CD4-positive, alpha-beta memory T cell (primary cell): Measurements from ENCODE around the gene DYNLRB1. TPM values are rescaled to one million over a fixed set of nuclear protein-coding genes. Genes with fewer than 3 reads are reported as not detected.

ENCODE experiments used
- CTCF ChIA-PET: fragments of 350-600 bp; sonication (Branson Sonifier 250); formaldehyde crosslinking; loops from one replicate; lab custom pipeline; 2021; ENCODE audit warnings: inconsistent platforms; ENCODE audit not compliant: partially characterized antibody; lab: Charles Lee
- POLR2A ChIA-PET: fragments of 350-600 bp; sonication (Branson Sonifier 250); formaldehyde crosslinking; loops from one replicate; lab custom pipeline; 2021; ENCODE audit not compliant: partially characterized antibody; lab: Charles Lee
- DNase-seq, 5 donors: peaks; one replicate each; pipeline versions ENCODE4 v3.0.0 to v3.0.0-alpha.2; 2020 to 2022; ENCODE audit warnings: mixed read lengths in 1 of 5
- H3K27ac ChIP-seq: one replicate; pipeline ENCODE4 v1.7.0; 2013; ENCODE audit warnings: low read depth, low read length
- H3K27me3 ChIP-seq: 2 replicates; pipeline ENCODE4 v1.7.0; 2013; ENCODE audit warnings: mild to moderate bottlenecking, low read length, moderate library complexity; ENCODE audit not compliant: insufficient read depth
- H3K36me3 ChIP-seq: 2 replicates; pipeline ENCODE4 v1.7.0; 2013; ENCODE audit warnings: mild to moderate bottlenecking, low read length, moderate library complexity; ENCODE audit not compliant: insufficient read depth
- H3K4me1 ChIP-seq: 2 replicates; pipeline ENCODE4 v1.7.0; 2013; ENCODE audit warnings: mild to moderate bottlenecking, low read length, moderate library complexity; ENCODE audit not compliant: insufficient read depth
- H3K4me3 ChIP-seq, 2 donors: one replicate each; pipeline ENCODE4 v1.7.0; 2013; ENCODE audit warnings: low read length in 2 of 2, mild to moderate bottlenecking in 1 of 2
- H3K9me3 ChIP-seq, 2 donors: one replicate each; pipeline ENCODE4 v1.7.0; 2013; ENCODE audit warnings: low read length in 2 of 2, control low read depth in 1 of 2; ENCODE audit not compliant: control insufficient read depth in 1 of 2
- H3K27ac Mint-ChIP-seq, 7 donors: one replicate each; pipeline ENCODE4 v1.8.0; 2020 to 2021; ENCODE audit warnings: mixed read lengths in 7 of 7, mild to moderate bottlenecking in 6 of 7, inconsistent platforms in 3 of 7, moderate library complexity in 3 of 7
- H3K27me3 Mint-ChIP-seq, 2 donors: one replicate each; pipeline ENCODE4 v1.8.0; 2020 to 2021; ENCODE audit warnings: mixed read lengths in 2 of 2
- H3K36me3 Mint-ChIP-seq, 2 donors: one replicate each; pipeline ENCODE4 v1.8.0; 2020 to 2021; ENCODE audit warnings: mixed read lengths in 2 of 2, inconsistent platforms in 1 of 2, mild to moderate bottlenecking in 1 of 2
- H3K4me1 Mint-ChIP-seq, 4 donors: one replicate each; pipeline ENCODE4 v1.8.0; 2020 to 2021; ENCODE audit warnings: mixed read lengths in 4 of 4, mild to moderate bottlenecking in 1 of 4
- H3K4me3 Mint-ChIP-seq, 8 donors: one replicate each; pipeline ENCODE4 v1.8.0; 2020 to 2021; ENCODE audit warnings: mixed read lengths in 8 of 8, mild to moderate bottlenecking in 7 of 8, moderate library complexity in 6 of 8, inconsistent platforms in 3 of 8
- H3K9me3 Mint-ChIP-seq, 8 donors: one replicate each; pipeline ENCODE4 v1.8.0; 2020 to 2021; ENCODE audit warnings: mixed read lengths in 8 of 8, mild to moderate bottlenecking in 5 of 8, inconsistent platforms in 3 of 8, moderate library complexity in 1 of 8
- intact Hi-C: fragments of 100-400 bp; cut with micrococcal nuclease; formaldehyde crosslinking; loops from one replicate; pipeline ENCODE4 v1.15.1; 2023
- polyA plus RNA-seq, 2 donors: library from polyadenylated mRNA; unstranded; fragments of 300-500 nt; fragmentation: Illumina TruSeq; gene quantifications; one replicate each; pipeline ENCODE4 v1.2.3, GENCODE V29; 2021
- total RNA-seq, 2 experiments: library from RNA; stranded (reverse); gene quantifications; one replicate each; pipeline ENCODE4 v1.2.3, GENCODE V29; 2021

The DYNLRB1 gene
- total and polyA plus RNA-seq, 4 experiments from 2014 or later = 75.5 to 311 (median 159) TPM

DNA sequence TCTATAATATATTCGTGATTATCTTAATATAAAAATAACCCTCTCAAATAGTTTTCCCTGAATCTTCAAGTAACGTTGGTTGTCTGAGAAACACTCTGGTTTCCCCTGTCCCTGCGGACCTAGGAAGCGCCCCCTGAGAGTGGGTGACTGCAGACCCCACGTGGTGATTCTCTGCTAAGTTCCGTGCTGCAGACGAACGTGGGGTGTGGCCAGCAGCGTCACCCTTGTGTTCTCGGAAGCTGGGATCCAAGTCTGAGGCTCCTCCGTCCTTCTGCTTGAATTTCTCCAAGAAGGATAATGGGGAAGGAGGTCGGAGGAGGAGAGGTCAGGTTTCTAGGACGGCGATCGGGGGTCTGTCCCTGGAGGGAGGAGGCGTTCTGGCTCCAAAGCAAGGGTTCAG lies 25.7 kb downstream of the DYNLRB1 start:
- H3K9me3 Mint-ChIP-seq = no peaks in the 10 kb centered on the region
- Histone ChIP-seq H3K27ac (peak overlapping the region; percentile 77), H3K4me1 (peaks cover 46% of the 10 kb centered on the region), H3K4me3 (no peak overlapping the region), H3K36me3 (peaks cover 10% of the 10 kb centered on the region), H3K27me3 (no peaks in the 10 kb centered on the region), H3K9me3 (no peaks in the 10 kb centered on the region)
- peak overlapping the region; percentile 88 to 95 (median 91) for H3K27ac Mint-ChIP-seq
- intact Hi-C loops = no loop called here
- peak overlapping the region in 5 of 8 donors; percentile 20 to 74 (median 55) for H3K4me3 Mint-ChIP-seq
- peaks cover 26 to 59% (median 47%) of the 10 kb centered on the region in 4 donors for H3K4me1 Mint-ChIP-seq
- ChIA-PET POLR2A (interaction anchor here (1.1 kb wide), 1 partner anchor 19 kb away, joined by 3 read pairs; no protein-coding TSS in a partner anchor), CTCF (interaction anchor here (10.0 kb wide), 1 partner anchor 165 kb away, joined by 148 read pairs; the partner anchor contains the start of gene TP53INP2)
- peaks cover 14 to 35% of the 10 kb centered on the region in 2 donors for H3K36me3 Mint-ChIP-seq
- no peak for DNase-seq
- no peaks in the 10 kb centered on the region for H3K27me3 Mint-ChIP-seq

DNA sequence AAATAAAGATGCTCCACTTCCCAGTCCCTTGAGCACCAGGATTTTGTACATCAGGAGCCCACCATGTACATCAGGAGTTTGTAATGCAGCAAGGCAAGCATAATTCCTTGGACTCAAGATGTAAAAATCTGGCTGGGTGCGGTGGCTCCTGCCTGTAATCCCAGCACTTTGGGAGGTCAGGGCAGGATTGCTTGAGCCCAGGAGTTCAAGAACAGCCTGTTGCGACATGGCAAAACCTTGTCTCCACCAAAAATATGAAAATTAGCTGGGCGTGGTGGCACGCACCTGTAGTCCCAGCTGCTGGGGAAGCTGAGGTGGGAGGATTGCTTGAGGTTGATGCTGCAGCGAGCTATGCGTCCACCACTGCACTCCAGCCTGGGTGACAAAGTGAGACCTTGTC lies 26.2 kb downstream of the DYNLRB1 start:
- ChIA-PET CTCF (interaction anchor here (0.7 to 10.0 kb wide), 2 partner anchors 143 to 165 kb away, joined by 3 to 148 read pairs; partner anchors contain the start of gene TP53INP2), POLR2A (interaction anchor here (0.7 to 1.1 kb wide), 3 partner anchors 16 to 168 kb away, joined by 3 to 4 read pairs (median 3); partner anchors contain the start of gene MAP1LC3A)
- peaks cover 46% of the 10 kb centered on the region for H3K4me1 ChIP-seq
- peak overlapping the region; percentile 77 for H3K27ac ChIP-seq
- intact Hi-C loops = no loop called here
- H3K36me3 ChIP-seq = peaks cover 7% of the 10 kb centered on the region
- H3K9me3 Mint-ChIP-seq = no peaks in the 10 kb centered on the region
- H3K4me1 Mint-ChIP-seq = peaks cover 22 to 54% (median 43%) of the 10 kb centered on the region in 4 donors
- no peak for DNase-seq
- H3K27me3 ChIP-seq = no peaks in the 10 kb centered on the region
- H3K4me3 ChIP-seq = no peak overlapping the region
- H3K4me3 Mint-ChIP-seq = no peak overlapping the region
- H3K27ac Mint-ChIP-seq = peak overlapping the region; percentile 88 to 95 (median 91)
- no peaks in the 10 kb centered on the region for H3K9me3 ChIP-seq
- no peaks in the 10 kb centered on the region for H3K27me3 Mint-ChIP-seq
- H3K36me3 Mint-ChIP-seq = peaks cover 9 to 30% of the 10 kb centered on the region in 2 donors

DNA sequence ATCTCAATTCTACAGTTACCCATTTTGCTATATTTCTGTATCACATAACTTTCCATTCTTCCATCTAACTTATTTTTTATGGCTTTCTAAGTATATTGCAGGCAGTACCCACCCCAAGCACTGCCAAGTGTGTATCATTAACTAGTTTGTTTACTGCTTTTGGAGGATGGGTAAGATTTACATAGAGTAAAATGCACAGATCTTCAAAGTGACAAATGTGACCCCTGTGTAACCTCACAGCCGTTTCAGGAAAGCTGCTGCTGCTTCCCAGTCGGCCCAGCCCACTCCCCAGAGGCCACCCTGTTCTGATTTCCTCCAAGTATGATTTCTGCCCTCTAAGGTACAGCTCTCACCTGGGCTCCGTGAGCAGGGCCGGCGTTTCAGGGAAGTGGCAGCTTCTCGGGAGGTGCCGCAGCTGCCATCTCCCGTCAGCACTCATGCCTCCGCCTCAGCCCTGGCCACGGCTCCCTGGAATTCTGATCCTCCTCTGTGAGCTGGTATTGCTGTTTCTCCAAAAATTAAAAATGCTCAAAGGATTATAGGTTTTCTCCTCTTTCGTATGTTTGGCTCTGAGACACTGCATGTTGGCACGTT lies 27.3 kb downstream of the DYNLRB1 start:
- H3K4me3 ChIP-seq = no peak overlapping the region
- no peak overlapping the region for H3K27ac ChIP-seq
- ChIA-PET POLR2A (interaction anchor here (1.2 to 1.8 kb wide), 3 partner anchors 14 to 28 kb away, joined by 3 to 5 read pairs (median 4); partner anchors contain the start of gene DYNLRB1), CTCF (interaction anchor here (10.0 kb wide), 1 partner anchor 163 kb away, joined by 148 read pairs; the partner anchor contains the start of gene TP53INP2)
- no peaks in the 10 kb centered on the region for H3K9me3 ChIP-seq
- Mint-ChIP-seq H3K36me3 (peaks cover 8 to 26% of the 10 kb centered on the region in 2 donors), H3K4me3 (peak overlapping the region in 3 of 8 donors; percentile 72 to 79 (median 75)), H3K4me1 (peaks cover 22 to 59% (median 40%) of the 10 kb centered on the region in 4 donors), H3K27me3 (no peaks in the 10 kb centered on the region), H3K27ac (peak overlapping the region in 6 of 7 donors; percentile 23 to 77 (median 54)), H3K9me3 (no peaks in the 10 kb centered on the region)
- peaks cover 46% of the 10 kb centered on the region for H3K4me1 ChIP-seq
- DNase-seq = no peak
- peaks cover 7% of the 10 kb centered on the region for H3K36me3 ChIP-seq
- intact Hi-C loops = loop anchor here (2.0 kb wide), 1 partner anchor 15 kb away; the partner anchor contains the start of gene MAP1LC3A
- no peaks in the 10 kb centered on the region for H3K27me3 ChIP-seq

DNA sequence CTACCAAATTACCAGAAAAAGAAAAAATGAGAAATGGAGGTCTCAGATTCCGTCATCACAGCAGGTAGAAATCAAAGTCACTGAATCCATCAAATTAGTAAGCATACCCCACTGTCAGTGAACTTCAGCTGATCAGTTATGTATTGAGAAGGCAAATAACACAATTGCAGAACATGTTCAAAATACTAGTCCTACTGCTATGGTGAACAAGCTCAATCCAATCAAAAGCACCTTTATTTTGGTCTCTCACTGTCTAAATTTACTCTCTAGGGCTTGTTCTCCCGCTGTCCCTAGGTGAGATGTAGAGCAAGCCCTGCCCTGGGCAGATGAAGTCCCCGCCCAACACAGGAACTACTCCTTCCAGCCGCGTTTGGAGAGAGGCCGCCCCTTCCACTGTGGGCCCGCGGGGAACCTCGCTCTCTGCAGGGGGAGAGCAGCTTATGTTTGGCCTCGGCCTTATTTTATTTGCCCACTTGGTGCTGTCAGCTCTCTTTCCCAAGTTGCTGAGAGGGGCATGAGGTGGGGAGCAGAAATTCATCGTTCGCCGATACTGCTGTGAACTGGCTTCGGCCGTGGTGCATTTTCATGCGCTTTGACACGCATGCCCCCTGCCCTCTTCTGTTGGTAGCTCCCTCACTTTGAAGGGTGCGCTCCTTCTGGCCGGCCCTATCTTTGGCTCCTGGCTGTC lies 28.0 kb downstream of the DYNLRB1 start:
- H3K9me3 ChIP-seq = no peaks in the 10 kb centered on the region
- intact Hi-C loops = loop anchor here (2.0 kb wide), 1 partner anchor 15 kb away; the partner anchor contains the start of gene MAP1LC3A
- H3K4me3 ChIP-seq = no peak overlapping the region
- Mint-ChIP-seq H3K4me1 (peaks cover 22 to 59% (median 40%) of the 10 kb centered on the region in 4 donors), H3K9me3 (no peaks in the 10 kb centered on the region), H3K27ac (peak overlapping the region; percentile 23 to 85 (median 70)), H3K36me3 (peaks cover 8 to 20% of the 10 kb centered on the region in 2 donors), H3K27me3 (no peaks in the 10 kb centered on the region), H3K4me3 (peak overlapping the region; percentile 31 to 79 (median 66))
- peaks cover 46% of the 10 kb centered on the region for H3K4me1 ChIP-seq
- peaks cover 7% of the 10 kb centered on the region for H3K36me3 ChIP-seq
- CTCF ChIA-PET = interaction anchor here (1.0 to 10.0 kb wide), 3 partner anchors 8 to 225 kb away, joined by 3 to 148 read pairs (median 5); partner anchors contain the start of gene TP53INP2
- no peaks in the 10 kb centered on the region for H3K27me3 ChIP-seq
- no peak for DNase-seq
- no peak overlapping the region for H3K27ac ChIP-seq
- POLR2A ChIA-PET = interaction anchor here (1.2 to 1.8 kb wide), 4 partner anchors 13 to 181 kb away, joined by 3 to 5 read pairs (median 4); partner anchors contain the start of genes DYNLRB1 and ITCH

DNA sequence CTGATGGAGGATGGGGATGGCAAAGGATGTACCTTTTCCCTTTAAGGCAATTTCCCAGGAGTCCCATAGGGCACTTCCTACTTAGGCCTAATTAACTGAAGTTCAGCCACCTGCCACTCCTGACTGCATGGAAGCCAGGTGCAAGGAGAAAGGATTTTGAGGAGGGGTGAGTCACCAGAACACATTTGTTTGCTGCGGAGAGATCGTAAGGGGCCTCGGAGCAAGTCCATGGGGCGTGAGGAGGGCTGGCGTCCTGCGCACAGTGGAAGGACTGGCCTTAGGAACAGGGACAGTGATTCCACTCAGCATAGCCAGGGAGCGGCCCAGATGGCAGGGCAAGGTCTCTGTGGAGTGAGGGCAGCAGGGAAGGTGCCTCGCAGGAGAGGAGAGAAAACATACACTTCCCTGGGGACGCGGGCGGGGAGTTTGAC lies 30.5 kb downstream of the DYNLRB1 start:
- Mint-ChIP-seq H3K4me1 (peaks cover 9 to 39% (median 24%) of the 10 kb centered on the region in 4 donors), H3K9me3 (no peaks in the 10 kb centered on the region), H3K27ac (peak overlapping the region in 3 of 7 donors; percentile 42 to 68 (median 42)), H3K27me3 (no peaks in the 10 kb centered on the region), H3K36me3 (no peaks in the 10 kb centered on the region), H3K4me3 (no peak overlapping the region)
- POLR2A ChIA-PET = no interaction called here
- CTCF ChIA-PET = interaction anchor here (1.2 to 1.4 kb wide), 2 partner anchors 8 to 9 kb away, joined by 3 read pairs; no protein-coding TSS in a partner anchor
- H3K4me1 ChIP-seq = peaks cover 25% of the 10 kb centered on the region
- intact Hi-C loops = no loop called here
- no peaks in the 10 kb centered on the region for H3K27me3 ChIP-seq
- no peak for DNase-seq
- H3K9me3 ChIP-seq = no peaks in the 10 kb centered on the region
- H3K27ac ChIP-seq = no peak overlapping the region
- H3K4me3 ChIP-seq = no peak overlapping the region
- no peaks in the 10 kb centered on the region for H3K36me3 ChIP-seq

DNA sequence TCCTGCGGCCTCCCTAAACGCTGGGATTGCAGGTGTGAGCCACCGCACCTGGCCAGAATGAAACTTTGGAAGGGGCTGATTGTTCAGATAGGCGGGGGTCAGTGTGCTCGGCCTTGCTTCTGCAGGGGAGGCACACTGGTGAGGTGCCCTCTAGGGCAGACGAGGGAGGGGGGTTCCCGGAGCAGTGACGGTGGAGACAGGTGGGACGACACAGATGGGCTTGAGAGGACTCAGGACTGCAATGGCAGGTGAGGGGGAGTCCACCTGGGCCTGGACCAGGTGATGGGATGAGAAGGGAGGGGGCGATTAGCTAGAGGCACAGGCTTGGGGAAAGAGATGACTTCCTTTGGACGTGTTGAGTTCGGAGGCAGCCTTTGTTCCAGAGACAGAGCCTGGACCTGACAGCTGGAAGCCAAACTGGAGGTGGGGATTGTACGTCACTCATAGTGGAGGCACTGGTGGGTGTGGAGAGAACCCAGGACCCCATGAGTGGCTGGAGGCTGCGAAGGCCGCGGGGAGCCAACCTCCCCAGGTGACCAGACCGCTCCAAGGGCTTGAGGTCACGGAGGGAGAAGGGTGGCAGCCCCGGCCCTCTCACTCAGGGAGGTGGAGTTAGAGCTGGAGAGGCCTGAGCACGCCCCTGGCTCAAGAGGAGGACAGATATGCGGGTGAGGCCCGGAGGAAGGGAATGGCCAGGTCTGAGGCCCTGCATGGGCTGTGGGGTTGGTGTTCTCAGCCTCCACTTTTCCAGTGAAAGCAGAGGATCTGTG lies 31.8 kb downstream of the DYNLRB1 start:
- Histone ChIP-seq H3K4me1 (peaks cover 15% of the 10 kb centered on the region), H3K27me3 (no peaks in the 10 kb centered on the region), H3K36me3 (no peaks in the 10 kb centered on the region), H3K9me3 (no peaks in the 10 kb centered on the region), H3K4me3 (no peak overlapping the region), H3K27ac (no peak overlapping the region)
- DNase-seq = no peak
- Mint-ChIP-seq H3K36me3 (no peaks in the 10 kb centered on the region), H3K4me3 (no peak overlapping the region), H3K9me3 (no peaks in the 10 kb centered on the region), H3K27me3 (no peaks in the 10 kb centered on the region), H3K27ac (peak overlapping the region in 2 of 7 donors; percentile 46 to 68), H3K4me1 (peaks cover 7 to 28% (median 17%) of the 10 kb centered on the region in 4 donors)
- POLR2A ChIA-PET = interaction anchor here (0.6 to 1.0 kb wide), 2 partner anchors 11 to 31 kb away, joined by 3 read pairs; partner anchors contain the start of genes DYNLRB1 and MAP1LC3A
- CTCF ChIA-PET = interaction anchor here (1.2 kb wide), 1 partner anchor 10 kb away, joined by 3 read pairs; no protein-coding TSS in a partner anchor
- intact Hi-C loops = no loop called here
